ENCODE results near the gene ETHE1.

The ETHE1 gene

GRCh38 chr19:43526884-43527859 lies at the start of gene ETHE1:
TSS of gene ETHE1 (minus strand) at chr19:43527201. CDS start at chr19:43527177, 24 bp downstream.
- peak; percentile 78 for DNase-seq
- peak; percentile 35 for TF ChIP-seq POLR2A (IDR thresholded peaks at IDR 0.05; ENCODE audit: low read length)
- no peak for TF ChIP-seq GATA1 (IDR thresholded peaks at IDR 0.05; ENCODE audit: low read depth, low read length)

- no peak for TF ChIP-seq POLR2A (IDR thresholded peaks at IDR 0.05; ENCODE audit: low read length)
- no peak for TF ChIP-seq GATA1 (IDR thresholded peaks at IDR 0.05; ENCODE audit: low read depth, low read length)
- DNase-seq = peak in 1 of 2 experiments; percentile 44
Measured at GRCh38 chr19:43575955-43576878, 49.2 kb upstream of the ETHE1 start.

DNA sequence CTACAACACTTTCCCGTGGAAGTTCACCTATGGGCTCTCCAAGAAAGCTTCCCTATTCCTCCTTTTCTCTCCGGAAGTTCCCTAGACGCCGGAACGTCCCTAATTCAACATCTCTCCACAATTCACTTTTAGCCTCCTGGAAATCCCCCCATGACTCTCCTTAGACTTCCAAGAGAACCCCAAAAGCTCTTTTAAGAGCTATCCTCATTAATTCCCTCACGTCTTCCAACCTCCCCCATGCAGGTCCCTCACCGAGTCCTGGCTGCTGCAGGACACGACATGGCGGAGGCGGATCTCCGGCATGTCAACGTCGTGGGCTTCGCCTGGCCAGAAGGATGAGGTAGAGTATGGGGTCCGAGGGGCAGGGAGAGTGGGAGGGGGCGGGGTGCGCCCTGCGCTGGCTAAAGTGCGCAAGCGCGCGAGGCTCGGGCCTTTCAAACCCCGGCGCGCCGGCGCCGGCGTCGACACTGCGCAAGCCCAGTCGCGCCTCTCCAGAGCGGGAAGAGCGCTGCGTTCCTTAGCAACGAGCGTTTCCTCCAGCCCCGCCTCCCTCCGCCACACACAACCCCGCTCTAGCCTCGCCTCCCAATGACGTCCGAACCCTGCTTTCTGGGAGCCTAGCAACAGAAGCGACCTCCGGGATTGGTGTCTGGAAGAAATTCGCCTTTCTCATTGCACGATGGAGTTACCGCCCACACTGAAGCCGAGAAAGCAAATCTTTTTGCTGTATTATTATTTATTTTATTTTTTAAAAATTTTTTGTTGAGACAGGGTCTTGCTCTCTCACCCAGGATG lies 48.4 kb upstream of the ETHE1 start, which contains the start of the genes PINLYP and XRCC1:
PINLYP (plus strand) TSS at position 646 of the 795 bp plus-strand sequence. CDS start 1,391 bp downstream, outside the sequence.
XRCC1 (minus strand) TSS at position 372 of the 795 bp plus-strand sequence; CDS start at position 303, 69 bp downstream.
- peak; percentile 58 for TF ChIP-seq POLR2A (IDR thresholded peaks at IDR 0.05; ENCODE audit: low read length)
- no peak for TF ChIP-seq GATA1 (IDR thresholded peaks at IDR 0.05; ENCODE audit: low read depth, low read length)
- peak; percentile 99 for DNase-seq

DNA sequence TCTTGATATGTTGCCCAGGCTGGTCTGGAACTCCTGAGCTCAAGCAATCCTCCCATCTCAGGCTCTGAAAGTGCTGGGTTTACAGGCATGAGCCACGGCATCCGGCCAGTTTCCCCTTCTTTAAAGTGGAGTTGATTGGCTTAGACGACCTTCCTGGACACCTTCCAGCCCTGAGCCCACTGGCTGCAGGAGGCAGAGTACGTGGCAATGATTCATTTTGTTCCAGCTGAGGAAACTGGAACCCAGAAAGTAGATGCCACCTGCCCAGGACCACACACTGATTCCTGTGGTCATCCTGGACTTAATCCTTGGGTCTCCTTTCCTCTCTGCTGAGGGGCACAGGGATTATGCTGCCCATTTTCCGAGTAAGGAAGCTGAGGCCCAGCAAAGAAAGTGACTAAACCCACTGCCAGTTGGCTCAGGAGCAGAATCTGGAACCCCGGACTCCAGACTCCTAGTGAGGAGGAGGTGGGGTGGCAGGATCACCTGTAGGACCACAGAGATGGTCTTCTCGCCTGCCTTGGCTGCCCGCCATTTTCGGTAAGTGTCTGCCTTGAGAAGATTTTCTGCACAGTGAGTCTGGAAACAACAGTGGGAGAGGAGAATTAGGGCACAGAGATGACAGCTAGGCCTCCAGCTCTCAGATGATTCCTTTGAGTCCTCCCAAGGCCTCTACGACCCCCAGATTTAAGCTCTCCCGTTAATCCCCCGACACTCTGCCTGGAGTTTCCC lies 47.6 kb upstream of the ETHE1 start:
- DNase-seq = peak; percentile 38 to 55
- TF ChIP-seq GATA1 (IDR thresholded peaks at IDR 0.05; ENCODE audit: low read depth, low read length) (no peak), POLR2A (IDR thresholded peaks at IDR 0.05; ENCODE audit: low read length) (no peak)

GRCh38 chr19:43572171-43572588 lies 45.2 kb upstream of the ETHE1 start:
- DNase-seq = no peak
- TF ChIP-seq POLR2A (IDR thresholded peaks at IDR 0.05; ENCODE audit: low read length) (no peak), GATA1 (IDR thresholded peaks at IDR 0.05; ENCODE audit: low read depth, low read length) (no peak)

GRCh38 chr19:43570174-43570791 lies 43.3 kb upstream of the ETHE1 start:
- no peak for DNase-seq
- TF ChIP-seq GATA1 (IDR thresholded peaks at IDR 0.05; ENCODE audit: low read depth, low read length) (no peak), POLR2A (IDR thresholded peaks at IDR 0.05; ENCODE audit: low read length) (no peak)

GRCh38 chr19:43569657-43570056 lies 42.7 kb upstream of the ETHE1 start:
- TF ChIP-seq GATA1 (IDR thresholded peaks at IDR 0.05; ENCODE audit: low read depth, low read length) (no peak), POLR2A (IDR thresholded peaks at IDR 0.05; ENCODE audit: low read length) (no peak)
- DNase-seq = no peak

- no peak for DNase-seq
- TF ChIP-seq GATA1 (IDR thresholded peaks at IDR 0.05; ENCODE audit: low read depth, low read length) (no peak), POLR2A (IDR thresholded peaks at IDR 0.05; ENCODE audit: low read length) (no peak)
Measured at GRCh38 chr19:43564800-43565199, 37.8 kb upstream of the ETHE1 start.

- DNase-seq = no peak
- TF ChIP-seq POLR2A (IDR thresholded peaks at IDR 0.05; ENCODE audit: low read length) = no peak
- TF ChIP-seq GATA1 (IDR thresholded peaks at IDR 0.05; ENCODE audit: low read depth, low read length) = no peak
Measured at GRCh38 chr19:43563816-43564457, 36.9 kb upstream of the ETHE1 start.

DNA sequence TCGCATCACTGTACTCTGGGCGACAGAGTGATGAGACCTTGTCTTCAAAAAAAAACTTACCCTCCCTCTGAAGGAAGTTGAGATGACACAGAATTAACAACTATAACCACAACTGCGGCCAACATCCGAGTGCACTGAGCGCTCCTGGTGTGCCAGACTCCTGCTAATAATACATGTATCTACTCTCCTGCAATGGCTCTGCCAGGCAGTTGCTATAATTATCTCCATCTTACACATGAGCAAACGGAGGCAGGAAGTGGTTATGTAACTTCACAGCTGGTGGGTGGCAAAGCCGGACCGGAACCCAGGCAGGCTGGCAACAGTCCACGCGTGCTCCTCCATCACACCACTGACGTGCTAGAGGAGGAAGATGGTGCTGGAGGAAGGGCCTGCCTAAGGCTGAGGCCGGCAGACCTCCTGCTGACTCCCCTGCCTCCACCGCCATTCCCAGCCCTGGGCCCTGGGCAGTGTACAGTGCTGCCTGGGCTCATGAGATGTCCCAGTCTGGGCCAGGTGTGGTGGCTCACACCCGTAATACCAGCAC lies 35.8 kb upstream of the ETHE1 start:
- DNase-seq = peak; percentile 55 to 65
- TF ChIP-seq POLR2A (IDR thresholded peaks at IDR 0.05; ENCODE audit: low read length) = peak; percentile 58
- no peak for TF ChIP-seq GATA1 (IDR thresholded peaks at IDR 0.05; ENCODE audit: low read depth, low read length)

- no peak for DNase-seq
- no peak for TF ChIP-seq GATA1 (IDR thresholded peaks at IDR 0.05; ENCODE audit: low read depth, low read length)
- no peak for TF ChIP-seq POLR2A (IDR thresholded peaks at IDR 0.05; ENCODE audit: low read length)
Measured at GRCh38 chr19:43562226-43562697, 35.3 kb upstream of the ETHE1 start.
